ENCODE results near the gene JRKL.

DNA sequence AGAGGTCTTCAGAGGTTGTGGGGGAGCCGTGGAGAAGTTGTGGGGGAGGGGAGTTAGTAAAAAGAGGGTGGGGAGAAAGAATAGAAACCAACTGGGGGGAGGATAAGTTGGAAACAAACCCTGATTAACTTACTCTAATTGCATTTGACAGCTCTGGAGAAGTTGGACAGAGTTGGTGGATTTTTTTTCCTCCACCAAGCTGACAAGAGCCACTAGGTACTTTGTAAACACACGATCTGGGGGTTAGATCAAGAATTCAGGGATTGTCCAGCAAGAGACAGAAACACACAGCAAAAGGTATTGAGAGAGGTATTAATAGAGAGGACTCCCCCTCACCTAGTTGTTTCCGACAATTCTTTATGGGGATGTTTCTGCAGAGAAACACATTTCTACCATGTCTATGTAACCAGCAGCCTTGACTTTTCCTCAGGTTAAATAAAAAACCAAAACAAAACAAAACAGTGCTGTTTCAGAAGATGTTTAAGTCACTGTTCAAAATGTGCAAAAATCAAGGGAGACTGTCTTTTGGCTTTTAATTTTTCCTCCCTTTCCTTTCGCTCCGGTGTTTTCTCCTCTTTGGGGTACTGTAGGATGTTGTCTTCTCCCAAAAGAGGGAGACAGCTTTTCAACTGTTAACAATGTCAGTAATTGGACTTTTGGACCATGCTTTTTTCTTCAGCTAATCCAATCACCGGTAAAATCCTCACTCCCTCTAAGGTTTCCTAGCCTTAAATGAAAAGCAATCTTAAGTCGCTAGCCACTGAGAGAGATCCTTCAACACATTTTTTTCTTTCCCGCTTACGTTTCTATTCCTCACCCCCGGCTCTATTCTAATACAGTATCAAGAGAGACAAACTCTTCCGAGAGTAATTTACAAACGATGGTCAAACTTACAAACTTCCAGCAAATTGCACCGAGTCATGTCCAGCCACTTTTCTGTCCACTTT is 47.5 kb upstream of the JRKL start:
- no peak for TF ChIP-seq POLR2A (IDR thresholded peaks at IDR 0.05)
- TF ChIP-seq, protein P1, sequence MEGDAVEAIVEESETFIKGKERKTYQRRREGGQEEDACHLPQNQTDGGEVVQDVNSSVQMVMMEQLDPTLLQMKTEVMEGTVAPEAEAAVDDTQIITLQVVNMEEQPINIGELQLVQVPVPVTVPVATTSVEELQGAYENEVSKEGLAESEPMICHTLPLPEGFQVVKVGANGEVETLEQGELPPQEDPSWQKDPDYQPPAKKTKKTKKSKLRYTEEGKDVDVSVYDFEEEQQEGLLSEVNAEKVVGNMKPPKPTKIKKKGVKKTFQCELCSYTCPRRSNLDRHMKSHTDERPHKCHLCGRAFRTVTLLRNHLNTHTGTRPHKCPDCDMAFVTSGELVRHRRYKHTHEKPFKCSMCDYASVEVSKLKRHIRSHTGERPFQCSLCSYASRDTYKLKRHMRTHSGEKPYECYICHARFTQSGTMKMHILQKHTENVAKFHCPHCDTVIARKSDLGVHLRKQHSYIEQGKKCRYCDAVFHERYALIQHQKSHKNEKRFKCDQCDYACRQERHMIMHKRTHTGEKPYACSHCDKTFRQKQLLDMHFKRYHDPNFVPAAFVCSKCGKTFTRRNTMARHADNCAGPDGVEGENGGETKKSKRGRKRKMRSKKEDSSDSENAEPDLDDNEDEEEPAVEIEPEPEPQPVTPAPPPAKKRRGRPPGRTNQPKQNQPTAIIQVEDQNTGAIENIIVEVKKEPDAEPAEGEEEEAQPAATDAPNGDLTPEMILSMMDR (IDR thresholded peaks at IDR 0.05 in 4 of 5, conservative IDR thresholded peaks at IDR 0.05 in 1 of 5) = no peak

Data from gastrocnemius medialis (tissue), 4 donors.